ENCODE measurements around the gene PNPLA5. TPM values are rescaled to one million over a fixed set of nuclear protein-coding genes. Genes with fewer than 3 reads are reported as not detected.
A peak's percentile ranks its signal among the peaks of the same experiment; 100 is the strongest.
"Not testable (repeated sequence)": the region's sequence is repeated elsewhere in the genome, so short reads cannot be mapped to it uniquely, and the experiment has no call there.

The PNPLA5 gene
- total RNA-seq, 1 experiment from 2014 or later: not detected

DNA sequence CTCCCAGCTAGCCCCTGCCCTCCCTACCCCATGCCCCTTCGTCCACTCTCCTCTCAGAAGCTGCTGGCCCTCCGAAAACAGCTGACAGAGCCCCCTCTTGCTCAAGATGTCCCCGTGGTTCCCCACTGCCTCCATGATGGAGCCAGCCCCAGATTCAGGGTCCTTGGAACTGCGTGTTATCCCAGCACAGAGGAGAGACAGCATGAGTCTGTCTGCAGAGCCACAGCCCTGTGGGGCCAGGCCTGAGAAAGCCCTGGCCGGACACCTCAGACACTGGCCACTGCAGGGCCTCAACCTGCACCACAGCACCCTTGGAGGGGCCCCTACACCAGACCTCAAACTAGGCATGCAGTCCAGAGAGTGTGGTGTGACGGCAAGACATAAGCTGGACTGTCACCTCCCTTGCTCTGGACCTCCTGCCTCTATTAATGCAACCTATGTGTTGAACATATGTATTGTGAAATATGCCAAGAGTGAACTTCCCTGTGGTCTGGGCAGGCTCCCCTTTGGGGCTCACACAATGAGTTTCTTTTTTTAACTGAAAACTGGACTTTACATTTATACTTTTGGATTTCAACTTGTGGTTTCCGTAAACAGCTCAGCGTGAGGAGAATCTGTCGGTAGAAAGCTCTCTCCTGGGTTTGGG, 9.6 kb downstream of the PNPLA5 start:
- no peak for DNase-seq (ENCODE audit: extremely low read depth, low read depth)

DNA sequence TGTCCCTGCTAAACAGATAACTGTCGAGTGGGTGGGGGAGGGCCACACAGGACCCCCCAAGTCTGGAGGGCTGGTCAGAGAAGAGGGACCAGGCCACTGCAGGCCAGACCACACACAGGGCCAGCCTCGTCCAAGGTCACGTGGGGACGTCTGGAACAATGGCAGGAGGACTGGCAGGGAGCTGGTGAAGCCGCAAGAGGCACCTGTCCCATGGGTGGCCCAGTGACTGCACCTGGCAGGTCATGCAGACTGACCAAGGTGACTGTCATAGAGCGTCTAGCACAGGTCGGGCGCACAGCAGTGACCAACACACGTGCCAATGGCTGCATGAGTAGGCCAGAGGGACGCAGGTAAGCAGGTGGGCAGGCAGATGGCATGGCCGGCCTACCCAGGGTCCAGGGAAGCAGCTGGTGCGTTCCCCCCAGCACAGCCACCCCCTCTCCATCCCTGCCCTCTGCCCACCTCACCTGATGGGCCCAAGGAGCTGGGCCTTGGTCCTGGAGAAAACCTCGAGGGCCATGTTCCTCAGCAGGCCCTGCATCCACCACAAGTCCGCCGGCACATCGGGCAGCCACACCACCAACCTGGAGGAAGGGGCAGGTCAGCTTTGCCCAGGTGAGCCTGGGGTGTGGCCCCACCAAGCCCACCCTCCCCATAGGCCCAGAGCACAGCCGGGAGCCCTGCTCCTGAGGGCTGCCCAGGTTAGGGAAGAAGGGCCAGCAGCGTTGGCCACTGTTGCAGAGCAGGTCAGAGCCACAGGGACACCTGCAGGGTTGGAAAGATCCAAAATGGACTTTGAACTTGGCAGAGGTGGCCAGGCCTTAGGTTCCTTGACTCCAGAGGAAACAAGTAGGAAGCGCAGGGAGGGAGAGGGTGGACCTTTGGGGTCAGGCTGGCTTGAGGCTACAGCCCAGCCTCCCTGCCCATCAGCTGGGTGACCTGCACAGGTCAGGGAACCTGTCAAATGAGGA, 10.4 kb downstream of the PNPLA5 start:
- DNase-seq (ENCODE audit: extremely low read depth, low read depth): no peak

DNA sequence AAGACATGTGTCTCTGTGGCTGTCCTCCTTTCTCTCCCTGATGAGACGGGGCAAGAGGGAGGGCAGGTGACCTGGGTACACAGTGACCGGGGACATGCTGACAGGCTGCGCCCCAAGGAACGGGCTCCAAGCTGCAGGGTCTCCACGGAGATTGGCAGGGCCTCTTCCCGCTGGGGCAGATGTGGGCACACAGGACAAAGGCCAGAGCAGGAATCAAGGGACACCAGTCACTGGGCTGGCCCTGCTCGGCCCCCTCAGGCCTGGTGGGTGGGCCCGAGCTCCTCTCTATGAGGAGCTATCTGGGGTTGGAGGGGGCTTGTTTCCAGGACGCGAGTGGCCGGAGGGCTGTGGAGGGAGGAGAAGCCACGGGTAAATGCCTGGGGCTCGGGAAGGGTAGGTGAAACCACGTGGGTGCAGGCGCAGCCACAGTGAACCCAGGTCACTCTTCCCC, 11.2 kb downstream of the PNPLA5 start:
- no peak for DNase-seq (ENCODE audit: extremely low read depth, low read depth)

DNA sequence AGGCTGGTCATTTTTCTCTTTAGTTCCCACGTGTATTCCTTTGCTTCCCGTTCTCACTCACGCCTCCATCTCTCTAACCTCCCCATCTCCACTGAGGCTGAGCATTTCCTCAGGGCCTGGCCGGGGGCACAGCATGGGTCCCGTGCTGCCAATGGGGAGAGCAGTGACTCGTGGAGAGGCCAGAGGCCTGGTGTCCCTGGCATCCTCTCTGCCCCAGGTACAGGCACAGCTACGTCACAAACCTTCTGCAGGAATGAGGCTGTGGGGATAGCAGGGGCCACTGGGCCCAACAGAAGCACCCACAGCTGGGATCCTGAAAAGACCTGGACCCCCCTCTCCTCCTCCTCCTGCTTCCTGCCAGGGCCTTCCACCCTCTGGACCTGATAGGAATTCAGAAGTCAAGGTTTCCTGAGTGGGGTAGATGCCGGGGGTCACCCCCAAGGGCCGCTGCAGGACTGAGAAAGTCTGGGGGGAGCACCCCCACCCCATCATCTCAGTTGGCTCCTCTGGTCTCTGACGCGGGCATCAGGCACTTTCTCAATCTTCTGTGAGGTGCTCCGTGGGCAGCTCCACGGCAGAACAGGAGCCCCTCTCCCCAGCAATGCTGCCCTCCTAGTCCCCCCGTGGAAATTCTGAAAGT, 11.8 kb downstream of the PNPLA5 start:
- no peak for DNase-seq (ENCODE audit: extremely low read depth, low read depth)

DNA sequence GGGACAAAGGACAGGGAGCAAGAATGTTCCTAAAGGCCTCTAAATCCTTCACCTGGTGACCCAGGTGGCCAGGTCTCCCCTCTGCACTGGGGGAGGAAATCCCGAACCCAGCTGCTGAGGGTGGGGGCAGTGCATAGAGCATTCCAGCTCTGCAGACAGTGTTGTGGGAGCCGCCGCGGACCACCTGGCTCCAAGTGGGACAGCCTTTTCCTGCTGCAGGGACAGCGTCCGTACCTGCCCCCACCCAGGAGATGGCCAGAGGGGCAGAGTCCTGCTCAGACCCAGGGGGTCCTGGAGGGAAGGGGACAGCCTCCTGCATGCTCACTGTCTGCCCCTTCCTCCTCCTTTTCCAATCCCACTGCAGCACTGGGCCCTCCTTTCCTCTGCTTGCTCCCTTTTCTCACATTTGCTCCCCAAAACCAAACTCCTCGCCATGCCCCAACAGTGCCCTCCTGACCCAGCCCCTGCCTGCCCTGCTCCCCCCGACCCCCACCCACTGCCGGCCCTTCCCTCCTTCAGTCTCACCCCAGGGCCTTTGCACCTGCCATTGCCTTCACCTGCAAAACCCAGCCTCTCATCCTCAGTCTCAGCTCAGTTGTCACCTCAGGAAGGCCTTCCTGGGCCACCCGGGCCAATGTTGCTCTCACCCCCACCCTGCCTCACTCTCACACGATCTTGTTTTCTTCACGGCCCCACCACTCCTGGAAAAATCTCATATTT, 12.8 kb downstream of the PNPLA5 start:
- DNase-seq (ENCODE audit: extremely low read depth, low read depth): no peak

DNA sequence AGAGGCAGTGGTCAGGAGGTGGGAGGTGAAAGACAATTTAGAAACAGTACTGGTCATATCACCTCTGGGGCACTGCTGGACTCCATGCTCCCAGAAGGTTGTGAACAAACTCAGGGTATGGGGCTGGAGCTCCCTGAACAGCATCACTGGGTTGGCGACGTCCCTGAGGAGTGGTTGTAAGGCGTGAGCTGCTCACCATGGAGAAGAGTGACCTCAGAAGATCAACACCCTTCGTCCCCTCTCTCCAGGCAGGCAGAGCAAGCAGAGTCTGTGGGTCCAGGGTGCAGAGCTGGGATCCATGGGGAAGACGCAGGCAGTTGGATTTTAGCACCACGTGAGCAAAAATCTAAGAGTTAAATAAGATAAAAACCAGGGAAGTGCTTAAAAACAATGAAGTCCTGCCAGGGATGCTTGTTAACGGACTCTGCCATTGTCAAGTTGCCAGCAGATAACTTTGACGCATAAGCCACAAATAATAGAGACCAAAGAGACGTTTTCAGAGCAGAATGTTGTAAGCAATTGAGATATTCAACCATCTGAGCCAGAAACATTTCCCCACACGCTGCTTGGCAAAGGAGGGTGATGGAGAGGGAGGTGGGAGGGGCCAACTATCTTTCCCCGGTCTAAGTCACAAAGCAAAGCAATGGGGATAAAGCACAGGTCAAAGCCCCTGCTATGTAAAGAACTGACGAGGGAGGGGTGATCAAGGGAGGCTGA, 13.6 kb downstream of the PNPLA5 start:
- DNase-seq (ENCODE audit: extremely low read depth, low read depth): no peak

DNA sequence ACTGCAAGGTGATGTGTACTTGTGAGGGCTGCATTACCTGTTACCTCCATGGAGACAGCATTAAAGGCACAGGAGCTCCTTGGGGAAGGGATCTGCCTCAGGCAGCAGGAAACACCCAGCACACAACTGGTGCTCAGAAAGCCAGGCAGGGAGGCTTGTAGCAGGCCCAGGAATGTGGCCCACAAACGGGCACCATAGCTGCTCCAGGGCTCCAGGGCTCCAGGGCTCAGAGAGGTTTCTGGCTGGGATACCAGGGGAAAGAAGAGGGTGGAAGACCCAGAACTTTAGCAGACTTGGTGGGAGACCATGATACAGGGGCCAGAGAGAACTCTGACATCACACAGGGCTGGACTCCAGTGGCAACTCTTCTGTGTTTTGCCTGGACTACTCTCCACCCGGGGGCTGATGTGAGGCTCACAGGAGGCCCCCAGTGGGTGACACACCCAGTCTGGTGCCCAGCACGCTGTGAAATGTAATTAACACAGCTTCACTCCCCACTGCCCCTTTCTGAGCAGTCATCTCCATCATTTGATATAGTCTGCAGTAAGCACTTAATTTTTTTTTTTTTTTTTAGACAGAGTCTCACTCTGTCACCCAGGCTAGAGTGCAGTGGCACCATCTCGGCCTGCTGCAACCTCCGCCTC, 14.8 kb downstream of the PNPLA5 start:
- DNase-seq (ENCODE audit: extremely low read depth, low read depth): no peak

DNA sequence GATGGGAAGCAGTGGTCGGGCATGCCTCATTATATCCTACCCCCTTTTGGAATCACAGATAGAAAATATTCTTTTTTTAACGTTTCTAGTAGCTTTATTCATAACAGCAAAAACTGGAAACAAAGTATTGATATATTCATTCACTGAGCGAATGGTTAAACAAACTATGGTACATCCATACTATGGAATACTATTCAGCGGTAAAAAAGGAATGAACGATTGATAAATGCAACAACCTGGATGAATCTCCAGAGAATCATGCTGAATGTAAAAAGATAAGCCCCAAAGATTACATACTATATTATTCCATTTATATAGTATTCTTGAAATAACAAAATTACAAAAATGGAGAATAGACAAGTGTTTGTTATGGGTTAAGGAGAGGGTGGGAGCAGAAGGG, 22.0 kb downstream of the PNPLA5 start:
- no peak for DNase-seq (ENCODE audit: extremely low read depth, low read depth)

DNA sequence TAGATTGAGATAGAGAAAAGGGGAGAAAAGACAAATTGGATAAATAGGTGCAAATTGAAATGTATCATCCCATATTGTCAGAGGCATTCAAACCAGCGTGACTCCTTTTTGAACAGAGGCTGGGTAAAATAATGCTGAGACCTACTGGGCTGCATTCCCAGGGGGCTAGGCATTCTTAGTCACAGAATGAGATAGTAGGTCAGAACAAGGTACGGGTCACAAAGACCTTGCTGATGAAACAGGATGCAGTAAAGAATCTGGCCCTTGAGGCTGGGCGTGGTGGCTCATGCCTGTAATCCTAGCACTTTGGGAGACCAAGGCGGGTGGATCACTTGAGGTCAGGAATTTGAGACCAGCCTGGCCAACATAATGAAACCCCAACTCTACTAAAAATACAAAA, 22.8 kb downstream of the PNPLA5 start:
- not testable (repeated sequence) for DNase-seq (ENCODE audit: extremely low read depth, low read depth)

DNA sequence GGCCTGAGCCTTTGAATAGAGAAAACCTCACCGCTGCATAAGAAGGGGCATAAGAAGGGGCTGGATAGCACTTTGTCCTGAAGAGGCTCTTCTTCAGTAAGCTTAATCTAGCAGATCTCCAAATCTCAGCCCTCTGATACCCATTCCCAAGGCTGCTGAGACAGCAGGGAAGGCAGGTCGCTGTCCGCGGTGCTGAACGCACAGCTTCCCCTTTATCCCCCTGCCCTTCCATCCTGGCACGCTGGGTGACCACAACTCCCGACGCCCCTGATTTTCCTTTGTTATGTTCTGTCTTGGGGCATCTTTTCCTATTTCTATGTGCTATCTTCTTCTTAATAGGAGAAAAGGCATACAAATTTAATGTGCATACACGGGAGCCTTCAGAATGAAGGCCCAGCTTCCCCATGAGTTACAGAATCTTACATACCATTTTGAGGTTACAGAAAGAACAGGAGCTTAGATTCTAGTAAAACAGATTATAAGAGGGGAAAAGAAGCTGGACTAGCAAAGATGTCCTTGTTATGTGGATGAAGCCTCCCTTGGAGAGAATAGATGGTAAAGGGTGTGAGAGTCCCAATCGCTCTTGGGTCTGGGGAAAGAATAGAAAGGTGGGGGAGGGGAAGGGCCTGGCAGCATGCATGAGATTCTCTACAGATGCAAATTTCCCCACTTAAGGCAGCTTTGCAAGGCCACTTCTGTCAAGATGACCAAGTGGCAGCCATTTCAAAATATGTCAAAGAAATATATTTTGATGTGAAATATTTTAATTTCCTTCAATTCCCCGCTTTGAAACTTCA, 23.8 kb downstream of the PNPLA5 start:
- peak; percentile 49 for DNase-seq (ENCODE audit: extremely low read depth, low read depth)

DNA sequence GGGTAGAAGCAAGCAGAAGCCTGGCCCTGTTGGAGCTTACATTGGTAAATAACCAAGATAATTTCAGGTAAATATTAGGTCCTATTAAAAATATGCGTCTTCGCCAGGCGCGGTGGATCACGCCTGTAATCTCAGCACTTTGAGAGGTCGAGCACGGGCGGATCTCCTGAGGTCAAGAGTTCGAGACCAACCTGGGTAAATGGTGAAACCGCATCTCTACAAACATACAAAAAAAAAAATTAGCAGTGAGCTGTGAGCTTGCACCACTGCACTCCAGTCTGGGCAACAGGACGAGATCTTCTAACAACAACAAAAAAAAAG, 29.0 kb downstream of the PNPLA5 start:
- DNase-seq (ENCODE audit: extremely low read depth, low read depth): no peak

DNA sequence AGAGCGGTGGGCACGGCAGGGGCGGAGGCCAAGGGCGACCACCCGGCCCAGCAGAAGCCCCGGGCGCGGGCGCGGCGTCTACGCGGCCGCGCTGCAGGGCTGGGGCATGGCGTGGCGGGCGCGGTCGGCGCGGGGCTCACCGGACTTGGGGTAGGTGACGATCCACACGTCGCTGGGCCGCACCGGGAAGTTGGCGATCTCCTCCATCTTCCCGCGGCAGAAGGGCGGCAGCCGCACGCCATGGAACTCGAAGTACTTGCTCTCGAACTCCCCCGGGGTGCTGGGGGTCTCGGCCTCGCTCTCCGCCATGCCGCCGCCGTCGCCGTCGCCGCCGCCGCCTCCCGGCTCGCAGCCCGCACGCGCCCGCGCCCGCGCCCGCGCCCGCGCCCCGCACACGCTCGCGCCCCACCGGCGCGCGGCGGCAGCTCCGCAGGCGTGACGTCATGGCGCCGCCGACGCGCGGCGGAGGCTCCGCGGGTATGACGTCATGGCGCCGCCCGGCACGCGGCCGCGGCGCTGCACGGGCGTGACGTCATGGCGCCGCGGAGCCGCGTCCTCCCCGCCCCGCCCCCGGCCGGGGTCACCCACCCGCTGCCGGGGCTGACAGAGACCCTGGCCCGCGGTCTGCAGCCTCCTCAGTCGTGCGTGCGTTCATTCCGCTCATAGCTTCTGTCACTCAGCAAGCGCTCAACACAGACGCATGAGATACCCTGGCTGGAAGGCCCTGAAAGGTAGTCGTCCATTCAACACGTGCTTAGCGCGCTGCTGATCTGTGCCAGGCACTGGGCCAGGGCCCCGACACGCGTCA, 29.5 kb downstream of the PNPLA5 start, which contains the start of gene SULT4A1:
SULT4A1 (minus strand) TSS at position 440 of the 808 bp plus-strand sequence; CDS start at position 309, 131 bp downstream.
- no peak for DNase-seq (ENCODE audit: extremely low read depth, low read depth)

DNA sequence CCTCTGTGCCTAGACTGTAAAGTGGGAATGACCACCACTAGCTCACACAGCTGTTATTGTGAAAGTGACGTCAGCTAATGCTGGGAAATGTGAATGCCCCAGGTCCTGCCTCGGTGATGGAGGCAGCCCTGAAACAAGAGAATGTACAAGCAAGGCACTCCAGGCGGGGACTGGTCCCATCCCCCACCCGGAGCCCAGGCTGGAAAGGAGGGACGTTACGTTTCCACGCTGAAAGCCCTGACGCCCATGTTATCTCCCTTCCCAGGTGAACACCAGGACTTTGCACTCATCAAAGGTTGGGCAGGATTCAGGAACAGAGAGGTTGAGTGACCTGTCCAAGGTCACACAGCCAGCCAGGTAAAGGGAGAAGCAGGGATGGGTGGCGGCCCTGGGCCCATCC, 30.3 kb downstream of the PNPLA5 start:
- no peak for DNase-seq (ENCODE audit: extremely low read depth, low read depth)

DNA sequence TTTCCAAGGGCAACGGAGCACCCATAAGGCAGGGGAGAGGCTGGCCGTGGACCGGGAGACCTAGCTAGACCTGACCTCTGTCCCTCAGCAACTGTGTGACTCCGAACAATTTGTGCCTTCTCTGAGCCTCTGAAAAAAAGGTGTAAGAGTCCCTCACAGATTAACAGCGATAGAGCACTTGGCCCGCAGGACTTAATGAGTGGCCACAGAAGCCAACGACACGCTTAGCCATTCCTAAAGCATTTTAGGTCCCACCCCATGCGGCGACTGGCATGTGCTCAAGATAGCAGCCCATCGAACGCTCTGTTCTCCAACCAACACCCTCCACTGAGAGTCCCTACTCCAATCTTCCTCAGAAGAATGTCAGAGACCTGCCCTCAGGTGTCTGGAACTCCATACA, 31.0 kb downstream of the PNPLA5 start:
- DNase-seq (ENCODE audit: extremely low read depth, low read depth): no peak

DNA sequence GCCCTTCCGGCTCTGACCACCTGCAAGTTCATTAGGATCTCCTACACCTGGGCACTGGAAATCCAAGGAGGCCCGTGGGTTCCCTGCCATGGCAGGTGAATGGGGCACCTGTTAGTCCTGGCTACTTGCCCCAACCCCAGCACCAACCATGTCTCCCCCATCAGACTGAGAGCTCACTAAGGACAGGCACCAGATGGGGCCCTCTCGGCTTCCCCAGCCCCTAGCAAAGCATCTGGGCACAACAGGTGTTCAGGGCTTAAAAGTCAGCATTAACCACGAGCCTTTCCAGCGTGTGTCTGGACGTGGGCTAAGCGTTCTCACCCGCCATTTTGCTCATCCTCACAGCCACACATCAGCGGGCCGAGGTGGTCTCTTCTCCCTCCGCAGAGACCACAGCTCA, 31.7 kb downstream of the PNPLA5 start:
- no peak for DNase-seq (ENCODE audit: extremely low read depth, low read depth)

DNA sequence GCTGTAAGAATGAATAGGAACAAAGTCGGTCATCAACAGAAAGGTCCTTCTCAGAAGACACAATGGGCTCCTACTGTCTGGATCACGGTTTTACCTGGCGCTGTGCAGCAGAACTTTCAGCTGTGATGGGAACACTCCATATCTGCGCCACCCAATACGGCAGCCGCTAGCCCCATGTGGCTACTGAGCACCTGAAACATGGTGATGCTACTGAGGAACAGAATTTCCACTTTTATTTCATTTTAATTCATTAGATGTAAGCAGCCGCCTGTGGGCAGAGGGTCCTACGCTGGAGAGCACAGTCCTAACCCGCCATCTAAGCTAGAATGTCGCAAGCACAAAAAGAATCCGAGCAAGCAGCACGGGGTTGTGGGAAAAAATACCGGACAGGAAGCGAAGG, 32.2 kb downstream of the PNPLA5 start:
- DNase-seq (ENCODE audit: extremely low read depth, low read depth): no peak

DNA sequence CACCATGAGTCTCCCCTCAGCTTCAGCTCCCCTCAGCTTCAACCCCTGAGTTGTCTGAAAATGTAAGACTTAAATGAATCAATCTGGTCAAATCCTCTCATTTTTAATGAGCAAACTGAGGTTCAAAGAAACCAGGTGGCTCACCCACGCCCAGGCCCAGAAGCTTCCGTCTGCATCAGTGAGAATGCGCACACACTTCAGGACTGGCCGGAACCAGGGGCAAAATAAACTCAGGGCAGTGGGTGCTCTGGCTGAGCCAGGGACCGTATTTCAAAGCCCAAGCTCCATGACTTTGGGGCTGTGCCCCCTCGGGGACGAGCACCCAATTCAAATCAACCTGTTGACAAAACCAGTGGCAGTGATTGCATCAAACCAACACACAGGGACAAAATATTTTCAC, 32.6 kb downstream of the PNPLA5 start:
- DNase-seq (ENCODE audit: extremely low read depth, low read depth): no peak

Data from NCI-H460 (cell line).